Mononuclear cell (primary cell): ENCODE results near the gene PTGER3. TPM values are rescaled to one million over a fixed set of nuclear protein-coding genes. Genes with fewer than 3 reads are reported as not detected.

Experiments used
- H3K27me3 ChIP-seq: 2 replicates; pipeline ENCODE4 v1.6.0; 2011; ENCODE audit warnings: low read length, control low read depth; ENCODE audit not compliant: insufficient read depth
- H3K4me1 ChIP-seq: 2 replicates; pipeline ENCODE4 v1.5.1; 2011; ENCODE audit warnings: mild to moderate bottlenecking, low read length, control low read depth; ENCODE audit not compliant: insufficient read depth
- H3K4me3 ChIP-seq: 2 replicates; pipeline ENCODE4 v1.5.1; 2011; ENCODE audit warnings: mild to moderate bottlenecking, low read length, moderate library complexity
- H3K9me3 ChIP-seq: 2 replicates; pipeline ENCODE4 v1.5.1; 2011; ENCODE audit warnings: low read depth, mild to moderate bottlenecking, control low read depth, low read length
- total RNA-seq: library from RNA; depleted of rRNA; stranded (reverse); fragments of >200 nt; gene quantifications from one replicate; pipeline ENCODE4 v1.2.3, GENCODE V29; 2012

PTGER3 gene
- total RNA-seq, 1 donor: 0.52 TPM

GRCh38 chr1:71037829-71038620, 9.6 kb downstream of the PTGER3 start:
- no peak overlapping the region for H3K4me3 ChIP-seq
- H3K27me3 ChIP-seq: peaks cover 7% of the 10 kb centered on the region
- H3K9me3 ChIP-seq: no peaks in the 10 kb centered on the region
- no peaks in the 10 kb centered on the region for H3K4me1 ChIP-seq

GRCh38 chr1:71037066-71037465, 10.6 kb downstream of the PTGER3 start:
- H3K4me3 ChIP-seq: no peak overlapping the region
- peaks cover 4% of the 10 kb centered on the region for H3K27me3 ChIP-seq
- no peaks in the 10 kb centered on the region for H3K4me1 ChIP-seq
- no peaks in the 10 kb centered on the region for H3K9me3 ChIP-seq

- Histone ChIP-seq H3K27me3 (peaks cover 3% of the 10 kb centered on the region), H3K9me3 (no peaks in the 10 kb centered on the region), H3K4me1 (no peaks in the 10 kb centered on the region), H3K4me3 (no peak overlapping the region)
Observed at GRCh38 chr1:71033136-71033535, 14.5 kb downstream of the PTGER3 start.

- H3K4me1 ChIP-seq: no peaks in the 10 kb centered on the region
- no peaks in the 10 kb centered on the region for H3K9me3 ChIP-seq
- no peak overlapping the region for H3K4me3 ChIP-seq
- no peaks in the 10 kb centered on the region for H3K27me3 ChIP-seq
Observed at GRCh38 chr1:71031426-71031825, 16.2 kb downstream of the PTGER3 start.

GRCh38 chr1:71030026-71030425, 17.6 kb downstream of the PTGER3 start:
- H3K9me3 ChIP-seq: no peaks in the 10 kb centered on the region
- no peaks in the 10 kb centered on the region for H3K27me3 ChIP-seq
- H3K4me3 ChIP-seq: no peak overlapping the region
- no peaks in the 10 kb centered on the region for H3K4me1 ChIP-seq

- no peak overlapping the region for H3K4me3 ChIP-seq
- H3K9me3 ChIP-seq: no peaks in the 10 kb centered on the region
- no peaks in the 10 kb centered on the region for H3K27me3 ChIP-seq
- no peaks in the 10 kb centered on the region for H3K4me1 ChIP-seq
Observed at GRCh38 chr1:71028981-71029380, 18.6 kb downstream of the PTGER3 start.

- H3K4me3 ChIP-seq: no peak overlapping the region
- H3K9me3 ChIP-seq: no peaks in the 10 kb centered on the region
- no peaks in the 10 kb centered on the region for H3K27me3 ChIP-seq
- H3K4me1 ChIP-seq: no peaks in the 10 kb centered on the region
Observed at GRCh38 chr1:71027991-71028390, 19.6 kb downstream of the PTGER3 start.

GRCh38 chr1:71026093-71026492, 21.5 kb downstream of the PTGER3 start:
- H3K4me1 ChIP-seq: no peaks in the 10 kb centered on the region
- no peaks in the 10 kb centered on the region for H3K9me3 ChIP-seq
- H3K27me3 ChIP-seq: no peaks in the 10 kb centered on the region
- no peak overlapping the region for H3K4me3 ChIP-seq

- H3K4me3 ChIP-seq: no peak overlapping the region
- no peaks in the 10 kb centered on the region for H3K27me3 ChIP-seq
- H3K9me3 ChIP-seq: no peaks in the 10 kb centered on the region
- no peaks in the 10 kb centered on the region for H3K4me1 ChIP-seq
Observed at GRCh38 chr1:71023515-71023914, 24.1 kb downstream of the PTGER3 start.

GRCh38 chr1:71019233-71019969, 28.2 kb downstream of the PTGER3 start:
- Histone ChIP-seq H3K27me3 (no peaks in the 10 kb centered on the region), H3K4me3 (no peak overlapping the region), H3K4me1 (no peaks in the 10 kb centered on the region), H3K9me3 (no peaks in the 10 kb centered on the region)

GRCh38 chr1:71018791-71019190, 28.8 kb downstream of the PTGER3 start:
- Histone ChIP-seq H3K4me3 (no peak overlapping the region), H3K27me3 (no peaks in the 10 kb centered on the region), H3K4me1 (no peaks in the 10 kb centered on the region), H3K9me3 (no peaks in the 10 kb centered on the region)

- Histone ChIP-seq H3K4me1 (no peaks in the 10 kb centered on the region), H3K4me3 (no peak overlapping the region), H3K27me3 (no peaks in the 10 kb centered on the region), H3K9me3 (no peaks in the 10 kb centered on the region)
Observed at GRCh38 chr1:71015745-71016144, 31.9 kb downstream of the PTGER3 start.

GRCh38 chr1:71014178-71014579, 33.4 kb downstream of the PTGER3 start:
- Histone ChIP-seq H3K27me3 (no peaks in the 10 kb centered on the region), H3K4me3 (no peak overlapping the region), H3K9me3 (no peaks in the 10 kb centered on the region), H3K4me1 (no peaks in the 10 kb centered on the region)

GRCh38 chr1:71002709-71003475, 44.7 kb downstream of the PTGER3 start:
- Histone ChIP-seq H3K27me3 (no peaks in the 10 kb centered on the region), H3K9me3 (no peaks in the 10 kb centered on the region), H3K4me3 (no peak overlapping the region), H3K4me1 (no peaks in the 10 kb centered on the region)

- H3K9me3 ChIP-seq: no peaks in the 10 kb centered on the region
- no peaks in the 10 kb centered on the region for H3K27me3 ChIP-seq
- no peak overlapping the region for H3K4me3 ChIP-seq
- no peaks in the 10 kb centered on the region for H3K4me1 ChIP-seq
Observed at GRCh38 chr1:71001624-71002023, 46.0 kb downstream of the PTGER3 start.
